ACHN (cell line): Measurements from ENCODE around the gene RBM3.
A peak's percentile ranks its signal among the peaks of the same experiment; 100 is the strongest.
"Not testable (repeated sequence)": the region's sequence is repeated elsewhere in the genome, so short reads cannot be mapped to it uniquely, and the experiment has no call there.

Experiments
- DNase-seq: peaks from one replicate; pipeline ENCODE4 v3.0.0-alpha.2; 2015
- in situ Hi-C: cut with HindIII; loops from 2 replicates; pipeline ENCODE4 v1.10.0; 2017; ENCODE audit warnings: low sequenced_read_pairs, low pct_ligation_motif_present, low pct_unique_long_range_greater_than_20kb

Gene RBM3

DNA sequence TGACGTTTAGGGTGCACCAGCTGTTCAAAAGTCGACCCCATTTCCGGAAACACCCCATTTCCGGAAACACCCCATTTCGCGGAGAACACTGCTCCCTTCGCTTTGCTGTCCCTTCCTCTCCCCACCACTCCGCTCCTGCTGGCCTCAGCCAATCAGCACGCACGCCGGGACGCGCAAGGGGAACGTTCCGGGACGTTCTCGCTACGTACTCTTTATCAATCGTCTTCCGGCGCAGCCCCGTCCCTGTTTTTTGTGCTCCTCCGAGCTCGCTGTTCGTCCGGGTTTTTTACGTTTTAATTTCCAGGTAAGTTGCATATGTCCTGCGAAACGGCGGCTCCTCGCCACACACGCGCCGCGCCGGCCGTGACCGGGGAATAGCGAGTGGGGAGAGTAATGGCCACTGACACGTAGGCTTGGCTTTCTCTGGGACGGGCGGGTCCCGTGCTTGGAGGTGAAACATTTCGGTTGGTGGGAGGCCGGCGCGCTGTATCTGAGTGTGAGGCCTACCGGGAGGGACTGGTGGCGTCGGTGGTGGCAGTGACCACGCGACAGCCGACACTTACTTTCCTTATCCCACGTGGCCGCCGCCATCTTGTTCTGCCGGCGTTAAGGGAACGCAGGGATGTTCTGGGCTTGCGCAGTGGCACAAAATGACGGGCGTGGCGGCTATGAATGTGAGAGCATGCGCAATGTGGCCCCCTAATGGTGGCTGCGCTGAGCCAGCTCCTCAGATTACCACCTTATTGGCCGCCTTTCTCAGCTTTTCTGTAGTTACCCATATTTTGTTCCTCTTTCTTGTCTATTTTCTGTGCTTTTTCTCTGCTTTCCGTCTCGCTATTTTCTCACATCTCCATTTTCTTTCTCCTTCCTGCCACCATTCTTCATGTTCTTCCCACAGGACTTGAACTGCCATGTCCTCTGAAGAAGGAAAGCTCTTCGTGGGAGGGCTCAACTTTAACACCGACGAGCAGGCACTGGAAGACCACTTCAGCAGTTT lies at the start of gene RBM3:
Gene RBM3, plus strand, starts transcription at position 215 of the 997 bp plus-strand sequence. Its CDS starts 697 bp downstream, at position 912.
- DNase-seq = peak; percentile 84
- in situ Hi-C loops = no loop called here

DNA sequence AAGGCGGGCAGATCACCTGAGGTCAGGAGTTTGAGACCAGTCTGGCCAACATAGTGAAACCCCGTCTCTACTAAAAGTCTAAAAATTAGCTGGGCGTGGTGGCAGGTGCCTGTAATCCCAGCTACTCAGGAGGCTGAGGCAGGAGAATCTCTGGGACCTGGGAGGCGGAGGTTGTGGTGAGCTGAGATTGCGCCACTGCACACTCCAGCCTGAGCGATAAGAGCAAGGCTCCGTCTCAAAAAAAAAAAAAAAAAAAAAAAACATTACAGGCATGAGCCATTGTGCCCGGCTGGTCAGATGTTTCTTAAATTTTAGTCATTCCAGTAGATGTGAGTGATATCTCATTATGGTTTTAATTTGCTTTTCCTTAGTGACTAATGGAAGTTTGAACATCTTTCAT lies 48.4 kb upstream of the RBM3 start:
- DNase-seq, in situ Hi-C loops: not testable (repeated sequence)

DNA sequence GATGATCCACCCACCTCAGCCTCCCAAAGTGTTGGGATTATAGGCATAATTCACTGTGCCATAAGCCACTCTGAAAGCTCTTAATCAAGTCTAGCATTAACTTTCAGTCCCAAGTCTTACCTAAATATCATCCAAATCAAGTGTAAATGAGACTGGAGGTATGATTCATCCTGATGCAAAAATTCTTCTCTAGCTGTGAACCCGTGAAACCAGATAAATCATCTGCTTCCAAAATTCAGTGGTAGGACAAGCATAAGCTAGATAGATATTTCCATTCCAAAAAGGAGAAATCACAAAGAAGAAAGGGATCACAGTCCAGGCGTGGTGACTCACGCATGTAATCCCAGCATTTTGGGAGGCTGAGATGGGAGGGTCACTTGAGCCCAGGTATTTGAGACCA lies 43.5 kb upstream of the RBM3 start:
- in situ Hi-C loops = no loop called here
- DNase-seq = no peak

DNA sequence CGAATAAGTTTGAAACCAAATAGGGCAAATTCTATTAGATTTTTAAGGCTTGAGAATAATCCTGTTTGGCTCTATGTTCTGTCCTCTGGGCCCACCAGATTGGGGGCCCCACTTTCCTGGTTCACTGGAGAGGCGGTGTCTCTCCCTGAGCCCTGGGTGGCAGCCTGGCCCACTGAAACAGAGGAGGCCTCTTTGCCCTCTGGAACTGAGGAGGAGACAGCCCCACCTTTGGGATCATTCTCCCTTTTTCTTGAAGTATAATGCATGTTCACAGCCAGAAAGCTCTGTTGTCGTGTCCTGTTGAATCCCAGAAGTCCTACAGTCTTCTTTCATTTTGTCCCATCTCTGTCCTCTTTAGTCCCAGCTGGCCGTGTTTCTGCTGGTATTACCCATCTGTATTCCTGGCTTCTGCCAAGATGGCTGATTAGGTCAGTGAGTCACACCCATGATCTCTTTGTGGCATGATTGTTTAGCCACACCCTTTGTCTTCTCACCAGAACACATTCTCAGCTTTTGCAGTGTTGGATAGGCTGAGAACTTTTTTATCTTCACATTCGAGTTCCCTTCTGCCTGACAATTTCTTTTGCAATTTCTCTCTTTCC lies 42.8 kb upstream of the RBM3 start:
- peak; percentile 26 for DNase-seq

DNA sequence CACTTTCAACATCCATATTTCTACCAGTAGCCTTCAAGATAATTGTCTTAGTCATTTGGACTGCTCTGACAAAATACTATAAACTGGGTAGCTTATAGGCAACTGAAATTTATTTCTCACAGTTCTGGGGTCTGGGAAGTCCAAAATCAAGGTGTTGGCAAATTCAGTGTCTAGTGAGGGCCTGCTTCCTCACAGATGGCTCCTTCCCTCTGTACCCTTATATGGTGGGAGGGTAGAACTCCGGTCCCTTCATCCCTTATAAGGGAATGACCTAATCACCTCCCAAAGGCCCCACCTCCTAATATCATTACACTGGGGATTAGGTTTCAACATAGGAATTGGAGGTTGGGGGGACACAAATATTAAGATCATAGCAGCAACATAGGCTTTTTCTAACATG lies 42.1 kb upstream of the RBM3 start:
- in situ Hi-C loops = no loop called here

More for the DNA sequence above, 42.8 kb upstream of the RBM3 start:
- in situ Hi-C loops = no loop called here

DNA sequence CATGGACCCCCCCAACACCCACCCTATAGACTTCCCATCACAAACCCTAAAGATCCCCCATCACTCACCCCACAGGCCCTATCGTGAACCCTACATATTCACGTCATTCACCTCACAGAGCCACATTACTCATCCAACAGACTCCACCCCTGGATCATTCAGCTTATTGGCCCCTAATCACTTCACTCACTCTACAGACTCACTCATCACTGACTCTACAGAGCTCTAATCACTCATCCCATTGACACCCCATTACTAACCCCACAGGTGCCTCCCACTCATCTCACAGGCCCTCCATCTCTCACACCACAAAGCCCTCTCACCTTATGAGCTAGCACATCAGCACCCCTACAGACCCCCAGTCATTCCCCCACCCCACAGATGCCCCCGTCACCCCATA lies 41.1 kb upstream of the RBM3 start:
- in situ Hi-C loops = no loop called here
- no peak for DNase-seq

More for the DNA sequence above, 42.1 kb upstream of the RBM3 start:
- no peak for DNase-seq

DNA sequence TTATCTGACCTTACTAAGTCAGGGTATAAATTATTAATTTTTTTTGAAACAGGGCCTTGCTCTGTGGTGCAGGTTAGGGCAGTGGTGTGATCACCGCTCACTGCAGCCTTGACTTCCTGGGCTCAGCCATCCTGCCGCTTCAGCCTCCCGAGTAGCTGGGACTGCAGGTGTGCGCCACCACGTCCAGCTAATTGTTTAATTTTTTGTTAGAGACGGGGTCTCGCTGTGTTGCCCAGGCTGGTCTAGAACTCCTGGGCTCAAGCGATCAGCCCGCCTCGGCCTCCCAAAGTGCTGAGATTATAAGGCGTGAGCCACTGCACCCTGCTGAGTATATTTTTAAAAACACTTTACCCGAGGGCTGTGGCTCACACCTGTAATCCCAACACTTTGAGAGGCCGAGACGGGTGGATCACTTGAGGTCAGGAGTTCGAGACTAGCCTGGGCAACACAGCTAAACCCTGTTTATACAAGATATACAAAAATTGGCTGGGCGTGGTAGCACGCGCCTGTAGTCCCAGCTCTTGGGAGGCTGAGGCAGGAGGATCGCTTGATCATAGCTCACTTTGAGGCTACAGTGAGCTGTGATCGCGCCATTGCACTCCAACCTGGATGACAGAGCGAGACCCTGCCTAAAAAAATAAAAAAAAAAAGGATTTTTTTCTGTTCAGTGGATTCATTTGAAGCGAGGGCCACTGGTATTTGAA lies 35.5 kb upstream of the RBM3 start:
- in situ Hi-C loops = no loop called here
- DNase-seq = no peak

DNA sequence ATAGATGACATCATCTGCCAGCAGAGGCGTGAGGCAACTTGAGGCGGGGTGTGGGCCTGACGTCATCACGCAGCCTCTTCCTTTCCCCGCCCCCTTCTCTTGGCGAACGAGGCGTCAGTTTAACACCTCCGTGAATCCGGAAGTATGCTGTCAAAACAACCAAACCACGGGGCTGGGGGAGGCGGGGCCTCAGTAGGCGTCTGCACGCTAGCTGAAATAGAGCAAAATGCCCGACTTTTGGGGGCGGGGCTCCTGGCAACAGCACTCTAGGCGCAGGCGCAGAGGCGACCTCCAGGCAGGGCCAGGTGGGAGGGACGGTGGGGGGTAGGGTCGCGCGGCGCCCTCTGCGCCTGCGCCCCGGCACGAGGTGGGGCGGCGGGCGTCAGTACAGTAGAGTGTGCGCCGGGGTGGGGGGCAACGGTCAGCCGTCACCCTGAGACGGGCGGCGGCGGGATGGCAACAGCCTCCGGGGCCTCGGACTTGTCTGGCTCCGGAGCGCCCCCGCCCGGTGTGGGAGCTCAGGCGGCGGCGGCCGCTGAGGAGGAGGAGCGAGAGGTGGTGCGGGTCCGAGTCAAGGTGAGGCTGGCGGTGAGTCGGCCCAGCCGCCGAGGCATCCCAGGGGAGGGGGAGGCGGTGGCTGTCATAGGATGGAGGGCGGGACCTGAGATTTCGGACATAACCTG lies 34.8 kb upstream of the RBM3 start, which contains the start of gene TBC1D25:
Gene TBC1D25, plus strand, starts transcription at position 370 of the 683 bp plus-strand sequence. Its CDS starts 84 bp downstream, at position 454.
- in situ Hi-C loops = no loop called here
- peak; percentile 91 for DNase-seq

DNA sequence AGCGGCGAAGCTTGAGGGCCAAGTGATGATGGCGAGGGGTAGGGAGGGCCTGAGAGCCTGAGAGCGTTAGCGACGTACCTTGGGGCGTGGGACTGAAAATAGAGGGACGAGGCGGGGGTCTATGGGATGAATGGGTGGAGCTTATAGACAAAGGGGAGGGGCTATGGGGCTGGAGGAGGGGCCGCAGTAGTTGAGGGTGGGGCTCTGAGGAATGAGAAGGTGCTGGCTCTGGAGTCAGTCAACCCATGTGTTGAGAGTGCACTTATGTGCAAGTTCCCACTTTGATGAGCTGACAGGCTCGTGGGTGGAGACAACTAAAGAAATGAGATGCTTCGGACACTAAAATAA lies 34.3 kb upstream of the RBM3 start:
- in situ Hi-C loops = no loop called here
- no peak for DNase-seq

DNA sequence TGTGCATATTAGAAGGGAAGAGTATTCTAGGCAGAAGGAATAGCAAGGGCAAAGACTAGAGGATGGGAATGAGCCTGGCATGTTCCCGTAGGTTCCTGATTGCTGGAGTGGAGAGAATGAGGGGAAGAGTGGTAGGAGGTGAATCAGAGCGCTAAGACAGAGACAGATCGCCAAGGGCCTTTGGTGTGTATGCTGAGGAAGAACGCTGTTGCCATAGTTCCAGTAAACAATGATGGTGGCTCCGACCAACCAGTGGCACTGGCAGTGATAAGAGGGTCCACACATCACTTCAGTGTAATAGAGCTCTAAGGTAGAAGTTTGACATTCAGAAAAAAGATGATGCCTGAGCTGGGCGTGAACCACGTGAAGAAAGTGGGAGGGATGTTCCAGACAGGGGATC lies 33.8 kb upstream of the RBM3 start:
- in situ Hi-C loops = no loop called here
- DNase-seq = no peak

DNA sequence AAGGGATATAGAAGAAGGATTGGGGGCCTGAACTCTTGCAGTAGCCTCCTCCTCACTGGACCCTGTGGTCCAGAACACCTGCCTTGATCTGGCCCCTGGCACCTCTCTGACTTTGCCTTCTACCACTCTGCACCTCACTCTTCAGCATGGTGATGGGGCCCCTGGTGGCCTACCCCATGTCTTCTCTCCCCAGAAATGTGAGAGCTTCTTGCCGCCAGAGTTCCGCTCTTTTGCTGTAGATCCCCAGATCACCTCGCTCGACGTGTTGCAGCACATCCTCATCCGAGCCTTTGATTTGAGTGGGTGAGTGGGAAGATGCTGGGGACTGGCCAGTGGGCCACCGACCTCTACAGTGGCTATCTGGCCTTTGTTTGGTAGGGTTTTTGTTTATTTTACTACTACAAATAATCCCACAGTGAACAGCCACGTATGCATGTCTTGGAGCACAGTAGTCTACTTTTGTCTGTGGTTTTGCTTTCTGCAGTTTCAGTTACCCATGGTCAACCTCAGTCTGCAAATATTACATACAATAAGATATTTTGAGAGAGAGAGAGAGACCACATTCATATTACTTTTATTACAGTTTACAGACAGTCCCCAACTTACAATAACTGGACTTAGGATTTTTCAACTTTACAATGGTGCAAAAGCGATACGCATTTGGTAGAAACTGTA lies 33.0 kb upstream of the RBM3 start:
- in situ Hi-C loops = no loop called here

DNA sequence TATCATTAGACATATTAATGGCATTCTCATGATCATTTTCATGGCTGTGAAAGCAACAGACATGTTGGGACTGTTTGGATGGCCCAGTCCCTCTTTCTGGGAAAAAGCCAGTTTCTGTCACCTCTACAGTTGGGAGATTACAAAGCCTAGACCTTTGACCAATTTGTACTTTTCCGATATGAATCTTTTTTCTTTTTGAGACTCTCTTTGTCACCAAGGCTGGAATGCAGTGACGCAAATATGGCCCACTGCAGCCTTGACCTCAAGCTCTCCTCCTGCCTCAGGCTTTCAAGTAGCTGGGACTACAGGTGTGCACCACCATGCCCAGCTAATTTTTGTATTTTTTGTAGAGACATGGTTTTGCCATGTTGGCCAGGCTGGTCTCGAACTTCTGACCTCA lies 25.4 kb upstream of the RBM3 start:
- no peak for DNase-seq
- in situ Hi-C loops = no loop called here

More for the DNA sequence above, 33.0 kb upstream of the RBM3 start:
- no peak for DNase-seq

DNA sequence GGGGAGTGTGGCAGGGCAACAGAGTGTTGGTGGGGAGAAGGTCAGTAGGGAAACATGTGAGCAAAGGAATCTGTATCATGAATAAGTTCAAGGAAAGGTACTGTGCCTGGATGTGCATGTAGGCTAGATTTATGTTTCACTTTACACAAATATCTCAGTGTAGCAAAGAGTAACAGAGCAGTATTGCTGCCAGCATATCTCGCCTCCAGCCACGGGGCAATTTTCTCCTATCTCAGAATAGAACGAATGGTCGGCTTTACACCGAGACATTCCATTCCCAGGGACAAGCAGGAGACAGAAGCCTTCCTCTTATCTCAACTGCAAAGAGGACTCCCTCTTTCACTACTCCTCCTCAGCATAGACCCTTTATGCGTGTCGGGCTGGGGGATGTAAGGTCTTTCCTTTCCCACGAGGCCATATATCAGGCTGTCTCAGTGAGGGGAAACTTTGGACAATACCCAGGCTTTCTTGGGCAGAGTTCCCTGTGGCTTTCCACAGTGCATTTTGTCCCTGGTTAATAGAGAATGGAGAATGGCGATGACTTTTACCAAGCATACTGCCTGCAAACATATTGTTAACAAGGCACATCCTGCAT lies 18.5 kb upstream of the RBM3 start:
- in situ Hi-C loops, DNase-seq: not testable (repeated sequence)

DNA sequence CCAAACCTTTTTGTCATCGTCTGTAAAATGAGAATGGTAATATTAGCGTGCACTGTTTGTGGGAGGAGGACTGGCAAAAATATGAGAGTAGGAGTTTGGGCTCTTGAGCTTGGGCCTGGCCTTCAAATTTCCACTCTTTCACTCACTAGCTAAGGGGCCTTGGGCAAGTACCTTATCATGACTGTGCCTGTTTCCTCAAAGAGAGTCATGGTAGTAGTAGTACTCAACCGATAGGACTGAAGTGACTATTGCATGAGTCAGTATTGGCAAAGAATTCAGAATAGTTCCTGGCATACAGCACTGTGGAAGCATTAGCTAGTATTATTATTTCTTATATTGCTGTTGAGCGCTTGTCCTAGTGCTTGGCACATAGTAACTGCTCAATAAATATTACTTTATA lies 16.0 kb upstream of the RBM3 start:
- in situ Hi-C loops = no loop called here
- peak; percentile 33 for DNase-seq

DNA sequence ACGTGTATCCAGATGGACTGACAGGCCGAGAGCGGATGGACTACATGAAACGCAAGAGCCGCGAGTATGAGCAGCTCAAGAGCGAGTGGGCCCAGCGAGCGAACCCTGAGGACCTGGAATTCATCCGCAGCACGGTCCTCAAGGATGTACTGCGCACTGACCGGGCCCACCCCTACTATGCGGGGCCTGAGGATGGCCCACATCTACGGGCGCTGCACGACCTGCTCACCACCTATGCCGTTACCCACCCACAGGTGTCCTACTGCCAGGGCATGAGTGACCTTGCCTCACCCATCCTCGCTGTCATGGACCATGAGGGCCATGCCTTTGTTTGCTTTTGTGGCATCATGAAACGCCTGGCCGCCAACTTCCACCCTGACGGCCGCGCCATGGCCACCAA lies 14.6 kb upstream of the RBM3 start:
- in situ Hi-C loops = no loop called here
- no peak for DNase-seq

DNA sequence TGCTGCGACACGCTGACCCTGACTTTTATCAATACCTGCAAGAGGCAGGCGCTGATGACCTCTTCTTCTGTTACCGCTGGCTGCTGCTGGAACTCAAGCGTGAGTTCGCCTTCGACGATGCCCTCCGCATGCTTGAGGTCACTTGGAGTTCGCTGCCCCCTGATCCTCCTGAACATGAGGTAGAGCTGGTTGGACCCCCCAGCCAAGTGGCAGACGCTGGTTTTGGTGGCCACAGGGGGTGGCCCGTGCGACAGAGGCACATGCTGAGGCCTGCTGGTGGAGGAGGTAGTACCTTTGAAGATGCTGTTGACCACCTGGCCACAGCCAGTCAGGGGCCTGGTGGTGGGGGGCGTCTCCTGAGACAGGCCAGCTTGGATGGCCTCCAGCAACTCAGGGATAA lies 14.2 kb upstream of the RBM3 start:
- in situ Hi-C loops = no loop called here
- no peak for DNase-seq

DNA sequence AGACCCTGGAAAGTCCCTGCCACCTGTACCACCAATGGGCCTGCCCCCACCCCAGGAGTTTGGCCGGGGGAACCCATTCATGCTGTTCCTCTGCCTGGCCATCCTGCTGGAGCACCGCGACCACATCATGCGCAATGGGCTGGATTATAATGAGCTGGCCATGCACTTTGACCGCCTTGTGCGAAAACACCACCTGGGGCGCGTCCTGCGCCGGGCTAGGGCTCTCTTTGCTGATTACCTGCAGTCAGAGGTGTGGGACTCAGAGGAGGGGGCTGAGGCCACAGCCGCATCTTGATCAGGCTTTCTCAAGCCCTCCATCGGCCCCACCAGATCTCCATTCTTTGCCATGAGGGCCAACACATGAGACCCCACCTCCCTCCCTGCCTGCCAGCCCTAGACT lies 13.6 kb upstream of the RBM3 start:
- DNase-seq = no peak
- in situ Hi-C loops = no loop called here

DNA sequence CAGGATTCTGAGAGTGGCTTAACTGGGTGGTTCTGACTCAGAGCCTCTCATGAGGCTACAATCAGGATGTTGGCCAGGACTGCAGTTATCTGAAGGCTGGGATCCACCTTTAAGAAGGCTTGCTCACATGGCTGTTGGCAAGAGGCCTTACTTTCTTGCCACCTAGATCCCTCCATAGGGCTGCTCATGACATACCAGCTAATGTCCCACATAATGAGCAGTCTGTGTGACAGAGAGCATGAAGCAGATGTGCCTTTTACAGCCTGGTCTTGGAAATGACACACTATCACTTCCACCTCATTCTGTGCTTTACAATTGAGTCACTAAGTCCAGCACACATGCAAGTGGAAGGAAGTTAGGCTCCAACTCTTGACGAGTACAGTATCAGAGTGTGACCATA lies 4.3 kb upstream of the RBM3 start:
- no peak for DNase-seq
- in situ Hi-C loops = no loop called here
